ENCODE measurements around the gene UQCR10.
"Not testable (repeated sequence)": the region's sequence is repeated elsewhere in the genome, so short reads cannot be mapped to it uniquely, and the experiment has no call there.

UQCR10 gene

GRCh38 chr22:29737251-29738117 lies 29.7 kb upstream of the UQCR10 start:
- DNase-seq = peak in 5 of 14 donors; percentile 10 to 31 (median 14)

GRCh38 chr22:29738118-29738815 lies 28.9 kb upstream of the UQCR10 start:
- peak in 1 of 14 donors; percentile 58 for DNase-seq

DNA sequence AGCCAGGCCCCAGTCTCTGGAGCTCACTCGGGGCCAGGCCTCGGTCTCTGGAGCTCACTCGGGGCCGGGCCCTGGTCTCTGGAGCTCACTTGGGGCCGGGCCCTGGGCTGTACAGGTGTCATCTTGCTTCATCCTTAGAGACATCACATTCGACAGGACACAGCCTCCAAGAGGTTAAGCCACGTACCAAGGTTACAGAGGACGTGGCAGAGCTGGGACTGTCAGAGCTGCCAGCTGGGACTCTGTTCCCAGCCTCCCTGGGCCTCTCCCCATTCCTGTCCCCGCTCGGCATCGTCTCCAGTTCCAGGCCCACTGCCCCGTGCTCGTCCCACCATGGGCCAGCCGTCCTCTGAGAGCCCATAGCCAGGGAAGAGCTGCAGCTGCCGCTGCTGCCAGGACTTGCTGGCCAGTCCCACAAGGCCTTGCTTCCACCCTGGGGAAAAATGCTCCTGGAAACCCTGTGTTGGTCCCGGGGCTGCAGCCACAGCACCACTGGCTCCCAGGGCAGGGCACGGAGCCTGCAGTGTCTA lies 27.8 kb upstream of the UQCR10 start:
- no peak for DNase-seq

- DNase-seq = no peak
Observed at GRCh38 chr22:29740216-29740615, 27.0 kb upstream of the UQCR10 start.

GRCh38 chr22:29741926-29742325 lies 25.2 kb upstream of the UQCR10 start:
- DNase-seq = no peak

- DNase-seq = no peak
Observed at GRCh38 chr22:29742326-29742725, 24.8 kb upstream of the UQCR10 start.

DNA sequence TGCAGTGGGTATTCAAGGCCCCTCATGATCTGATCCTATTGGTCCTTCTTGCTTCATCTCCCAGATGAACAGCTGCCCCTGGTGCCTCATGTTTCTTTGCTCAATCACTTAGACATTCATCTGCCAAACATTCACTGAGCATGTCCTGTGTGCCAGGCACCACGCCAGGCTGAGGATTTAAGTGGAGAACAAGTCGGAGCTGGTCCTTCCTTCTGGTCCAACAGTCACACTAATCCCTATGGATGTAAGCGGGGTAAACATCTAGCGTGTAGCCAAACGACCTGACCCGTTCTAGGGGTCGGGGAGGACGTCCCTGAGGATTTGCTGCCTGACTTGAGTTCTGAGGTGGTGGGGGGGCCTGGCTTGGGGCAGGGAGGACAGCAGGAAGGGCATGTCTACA lies 22.3 kb upstream of the UQCR10 start:
- DNase-seq = no peak

GRCh38 chr22:29747832-29748231 lies 19.3 kb upstream of the UQCR10 start:
- no peak for DNase-seq

DNA sequence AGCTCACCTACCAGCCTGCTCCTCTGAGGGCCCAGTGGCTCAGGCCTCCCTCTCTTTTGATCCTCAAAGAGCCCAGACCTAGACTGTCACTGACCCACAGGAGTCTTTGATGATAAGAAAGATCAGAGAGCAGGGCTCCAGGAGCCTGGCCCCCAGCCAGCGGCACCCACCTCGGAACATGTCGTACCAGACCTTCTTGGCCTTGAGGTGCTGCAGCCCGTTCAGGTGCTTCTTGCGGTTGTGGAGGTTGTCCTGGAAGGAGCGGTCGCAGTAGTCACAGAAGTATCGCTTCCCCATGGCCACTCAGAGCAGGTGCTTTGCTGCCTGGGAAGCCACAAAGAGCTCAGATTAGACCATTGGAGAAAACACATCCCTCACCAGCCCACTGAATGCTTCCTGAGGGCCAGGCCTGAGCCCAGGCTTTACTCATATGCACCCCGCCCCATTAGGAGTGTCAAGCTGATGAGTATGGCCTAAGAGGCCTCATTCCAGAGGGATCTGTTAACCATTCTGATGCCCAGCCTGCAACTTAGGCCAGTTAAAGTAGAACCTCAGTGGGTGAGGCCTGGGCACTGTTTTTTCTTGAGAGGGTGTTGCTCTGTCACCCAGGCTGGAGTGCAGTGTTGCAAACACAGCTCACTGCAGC lies 18.8 kb upstream of the UQCR10 start:
- DNase-seq = no peak

GRCh38 chr22:29750029-29750428 lies 17.1 kb upstream of the UQCR10 start:
- DNase-seq = no peak

DNA sequence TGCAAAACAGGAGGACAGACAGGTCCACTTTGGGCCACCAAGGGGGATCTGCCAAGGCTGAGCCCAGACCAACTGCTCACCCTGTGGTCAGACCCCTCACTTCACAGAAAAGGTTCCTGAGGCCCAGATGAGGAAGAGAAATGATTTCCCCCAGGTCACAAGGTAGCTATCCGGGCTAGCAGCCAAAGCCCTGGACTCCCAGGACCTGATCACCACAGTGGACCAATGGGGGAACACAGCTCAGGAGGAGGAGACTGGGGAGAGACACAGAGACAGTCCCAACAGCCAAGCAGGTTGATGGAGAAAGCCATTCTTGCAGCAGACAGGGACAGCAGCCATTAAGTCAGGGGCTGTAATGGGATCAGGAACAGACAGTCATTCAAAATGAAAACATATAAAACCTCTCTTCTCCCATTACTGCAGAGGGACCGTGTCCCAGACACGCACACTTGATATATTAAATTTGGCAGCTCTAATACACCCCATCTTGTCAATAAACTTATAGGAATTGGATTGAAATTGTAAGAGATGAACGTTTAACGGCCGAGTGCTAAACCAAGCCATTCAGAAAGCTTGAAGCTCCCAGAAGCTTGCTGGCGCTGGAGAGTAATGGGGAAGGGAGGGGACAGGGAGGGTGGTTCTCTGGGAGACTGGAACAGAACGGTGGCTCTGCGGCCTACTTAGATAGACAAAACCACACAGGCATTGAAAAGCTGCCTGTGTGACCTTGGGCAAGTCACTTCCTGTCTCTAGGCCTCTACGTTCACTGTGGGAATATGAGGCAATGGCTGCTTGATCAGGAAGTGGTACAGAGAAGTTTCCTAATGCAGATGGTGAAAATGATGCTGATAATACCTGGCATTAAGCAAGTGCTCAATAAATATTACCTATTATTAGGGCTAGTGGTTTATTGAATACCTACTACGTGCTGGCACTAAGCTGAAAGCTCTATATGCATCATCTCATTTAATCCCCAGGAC lies 16.3 kb upstream of the UQCR10 start:
- DNase-seq = peak in 2 of 14 donors; percentile 13 to 35

- DNase-seq = no peak
Observed at GRCh38 chr22:29751669-29752068, 15.5 kb upstream of the UQCR10 start.

DNA sequence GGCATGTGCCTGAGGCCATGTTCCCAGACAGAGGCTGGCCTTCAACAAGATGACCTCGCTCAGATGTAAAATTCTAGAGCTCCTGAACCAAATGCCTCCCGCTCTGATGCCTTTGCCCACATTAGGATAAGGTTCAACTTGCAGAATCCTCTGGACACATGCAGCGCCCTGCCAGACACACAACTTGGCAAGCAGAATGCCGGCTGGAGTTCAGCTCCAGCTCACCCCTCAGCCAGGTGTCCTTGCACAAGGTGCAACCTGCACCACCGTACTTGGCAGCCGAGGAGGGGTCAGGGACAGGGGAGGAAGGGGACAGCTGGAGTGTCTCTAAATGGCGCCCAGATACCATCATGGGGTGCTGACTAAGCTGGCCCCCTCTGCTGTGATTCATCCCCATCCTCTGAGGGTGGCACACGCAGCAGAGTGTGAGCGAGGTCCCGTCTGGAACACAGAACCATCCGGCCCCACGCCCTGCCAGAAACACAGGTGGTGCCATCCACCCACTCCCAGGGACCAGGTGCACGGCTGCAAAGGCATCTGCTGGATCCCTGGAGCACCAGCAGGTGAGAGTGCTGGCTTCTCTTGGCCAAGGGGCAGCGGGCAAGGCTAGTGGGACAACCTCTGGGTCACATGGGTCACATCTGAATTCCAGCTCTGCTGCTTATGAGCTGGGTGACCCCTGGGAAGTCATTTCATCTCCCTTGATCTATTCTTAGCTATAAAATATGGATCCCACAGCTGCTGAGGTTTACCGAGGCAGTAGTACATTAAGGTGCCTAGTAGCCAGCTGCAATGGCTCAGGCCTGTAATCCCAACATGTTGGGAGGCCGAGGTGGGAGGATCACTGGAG lies 13.1 kb upstream of the UQCR10 start:
- peak in 1 of 14 donors; percentile 20 for DNase-seq

DNA sequence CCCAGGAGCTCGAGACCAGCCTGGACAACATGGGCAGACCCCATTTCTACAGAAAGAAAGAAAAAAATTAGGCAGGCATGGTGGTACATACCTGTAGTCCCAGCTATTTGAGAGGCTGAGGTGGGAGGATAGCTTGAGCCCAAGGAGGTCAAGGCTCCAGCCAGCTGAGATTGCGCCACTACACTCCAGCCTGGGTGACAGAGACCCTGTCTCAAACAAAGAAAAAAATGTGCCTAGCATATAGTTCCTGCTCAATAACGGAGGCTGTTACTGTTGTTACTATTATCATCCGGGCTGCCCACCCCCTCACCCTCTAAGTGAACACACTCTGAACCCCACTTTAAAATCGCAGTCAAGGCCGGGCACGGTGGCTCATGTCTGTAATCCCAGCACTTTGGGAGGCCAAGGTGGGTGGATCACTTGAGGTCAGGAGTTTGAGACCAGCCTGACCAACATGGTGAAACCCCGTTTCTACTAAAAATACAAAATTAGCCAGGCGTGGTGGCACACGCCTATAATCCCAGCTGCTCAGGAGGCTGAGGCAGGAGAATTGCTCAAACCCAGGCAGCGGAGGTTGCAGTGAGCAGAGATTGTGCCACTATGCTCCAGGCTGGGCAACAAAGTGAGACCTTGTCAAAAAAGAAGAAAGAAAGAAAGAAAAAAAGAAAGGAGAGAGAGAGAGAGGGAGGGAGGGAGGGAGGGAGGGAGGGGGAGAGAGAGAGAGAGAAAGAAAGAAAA lies 12.3 kb upstream of the UQCR10 start:
- not testable (repeated sequence) for DNase-seq

DNA sequence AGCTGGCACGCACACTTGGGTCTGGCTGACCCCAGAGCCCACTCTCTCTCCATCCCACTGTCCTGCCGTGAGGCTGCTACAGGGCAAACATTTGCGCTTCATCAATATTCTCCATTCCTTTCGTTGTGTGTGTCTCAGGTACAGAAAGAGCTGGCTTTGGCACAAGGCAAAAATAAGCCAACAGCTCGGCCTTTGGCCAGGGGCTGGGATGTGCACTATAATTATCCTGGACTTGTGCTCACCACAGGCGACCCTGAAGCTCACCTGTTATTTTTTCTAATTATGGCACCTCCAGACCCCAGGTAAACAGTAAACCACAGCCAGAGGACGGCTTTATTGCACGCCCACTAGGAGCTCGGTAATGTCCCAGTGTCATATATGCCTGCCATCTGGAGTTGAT lies 11.3 kb upstream of the UQCR10 start:
- peak in 1 of 14 donors; percentile 48 for DNase-seq

- no peak for DNase-seq
Observed at GRCh38 chr22:29756341-29756740, 10.8 kb upstream of the UQCR10 start.

DNA sequence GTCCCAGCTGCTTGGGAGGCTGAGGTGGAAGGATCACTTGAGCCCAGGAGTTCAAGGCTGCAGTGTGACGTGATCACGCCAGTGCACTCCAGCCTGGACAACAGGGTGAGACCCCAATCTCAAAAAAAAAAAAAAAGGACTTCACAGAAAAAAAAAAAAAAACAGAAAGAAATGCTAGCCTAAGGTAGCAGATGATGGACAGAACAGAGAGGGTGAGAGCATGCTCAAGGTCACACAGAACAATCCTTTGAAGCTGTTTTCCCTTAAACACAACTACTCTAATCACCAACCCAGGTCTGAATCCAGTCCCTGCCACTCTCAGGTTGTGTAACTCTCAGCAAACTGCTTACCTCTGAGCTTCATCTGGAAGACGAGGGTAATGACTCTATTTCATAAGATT lies 10.1 kb upstream of the UQCR10 start:
- no peak for DNase-seq

DNA sequence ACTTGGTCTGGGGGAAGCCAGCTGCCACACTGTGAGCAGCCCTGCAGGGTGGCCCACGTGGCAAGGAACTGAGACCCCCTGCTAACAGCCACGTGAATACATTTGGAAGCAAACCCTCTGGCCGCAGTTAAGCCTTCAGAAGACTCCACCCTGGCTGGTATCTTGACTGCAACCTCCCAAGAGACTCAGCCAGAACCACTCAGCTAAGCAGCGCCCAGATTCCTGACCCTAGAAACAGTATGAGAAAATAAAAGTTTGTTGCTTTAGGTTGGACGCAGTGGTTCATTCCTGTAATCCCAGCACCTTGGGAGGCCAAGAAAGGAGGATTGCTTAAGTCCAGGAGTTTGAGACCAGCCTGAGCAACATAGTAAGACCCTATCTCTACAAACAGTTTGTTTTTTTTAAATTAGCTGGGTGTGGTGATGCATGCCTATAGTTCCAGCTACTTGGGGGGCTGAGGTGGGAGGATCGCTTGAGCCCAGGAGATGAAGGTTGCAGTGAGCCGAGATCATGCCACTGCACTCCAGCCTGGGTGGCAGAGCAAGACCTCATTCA lies 9.0 kb upstream of the UQCR10 start:
- DNase-seq = no peak

DNA sequence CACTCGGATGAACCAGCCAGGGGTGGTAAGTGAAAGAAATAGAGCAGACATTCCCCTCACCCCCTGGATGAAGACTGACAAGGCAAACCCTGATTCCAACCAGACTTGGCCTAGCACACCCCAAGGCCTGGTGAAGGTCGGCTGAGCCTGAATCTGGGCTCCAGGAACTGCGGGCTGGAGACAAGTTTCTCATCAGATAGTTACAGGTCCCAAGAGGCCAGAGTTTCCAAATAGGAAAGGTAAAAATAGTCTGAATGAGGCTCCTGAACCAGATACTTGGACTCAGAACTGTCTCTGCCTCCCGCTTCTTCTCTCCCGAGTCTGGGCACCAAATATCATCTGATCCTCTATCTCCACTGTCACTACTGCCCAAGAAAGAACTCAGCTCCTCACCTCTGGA lies 8.2 kb upstream of the UQCR10 start:
- no peak for DNase-seq

DNA sequence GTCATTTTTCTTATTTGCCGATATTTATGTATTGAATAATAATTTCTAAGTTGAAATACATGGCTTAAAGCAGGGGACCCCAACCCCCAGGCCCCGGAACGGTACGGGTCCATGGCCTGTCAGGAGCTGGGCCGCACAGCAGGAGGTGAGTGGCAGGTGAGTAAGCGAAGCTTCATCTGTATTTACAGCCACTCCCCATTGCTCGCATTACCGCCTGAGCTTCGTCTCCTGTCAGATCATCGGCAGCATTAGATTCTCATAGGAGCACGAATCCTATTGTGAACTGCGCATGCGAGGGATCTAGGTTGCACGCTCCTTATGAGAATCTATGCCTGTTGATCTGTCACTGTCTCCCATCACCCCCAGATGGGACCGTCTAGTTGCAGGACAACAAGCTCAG lies 4.9 kb upstream of the UQCR10 start:
- no peak for DNase-seq

All from C1 segment of cervical spinal cord (tissue), 14 donors.